ENCODE measurements around the gene DCAF12.

Gene DCAF12

DNA sequence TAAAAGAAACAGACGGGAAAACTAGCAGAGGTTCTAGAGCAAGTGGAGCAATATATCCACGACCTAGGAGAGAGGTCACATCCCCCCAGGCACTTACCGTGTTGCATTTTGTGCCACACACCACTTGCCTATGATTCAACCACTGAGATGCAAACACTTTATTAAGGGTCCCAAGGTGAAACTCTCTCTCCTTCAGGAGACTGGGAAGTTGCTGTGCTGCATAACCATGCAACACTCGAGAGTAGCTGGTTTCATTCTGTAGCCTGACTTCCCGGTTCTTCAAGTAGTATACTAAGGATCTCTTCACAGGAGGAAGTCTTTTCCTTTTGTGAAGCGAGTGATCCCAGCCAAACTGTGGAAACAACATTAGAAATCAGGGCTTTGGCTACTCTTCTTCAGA is 1.6 kb downstream of the DCAF12 start:
- DNase-seq: no peak

DNA sequence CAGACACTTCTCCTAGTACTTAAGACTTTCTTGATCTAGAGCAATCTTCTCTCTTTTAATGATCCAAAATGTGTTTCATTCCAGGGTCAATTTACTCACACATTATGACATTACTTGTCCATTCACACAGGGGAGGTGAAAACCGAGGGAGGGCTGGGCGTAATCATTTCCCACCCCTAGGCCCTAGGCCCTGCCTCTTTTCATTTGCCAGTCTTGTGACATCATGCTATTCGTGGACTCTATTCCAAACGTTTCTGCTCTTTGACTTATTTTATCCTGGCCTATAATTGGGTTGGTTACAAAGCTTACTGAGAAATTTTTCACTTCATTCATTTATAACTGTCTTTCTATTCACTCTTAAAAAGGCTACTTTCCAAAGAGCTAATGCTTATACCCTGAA is 2.4 kb downstream of the DCAF12 start:
- no peak for DNase-seq

DNA sequence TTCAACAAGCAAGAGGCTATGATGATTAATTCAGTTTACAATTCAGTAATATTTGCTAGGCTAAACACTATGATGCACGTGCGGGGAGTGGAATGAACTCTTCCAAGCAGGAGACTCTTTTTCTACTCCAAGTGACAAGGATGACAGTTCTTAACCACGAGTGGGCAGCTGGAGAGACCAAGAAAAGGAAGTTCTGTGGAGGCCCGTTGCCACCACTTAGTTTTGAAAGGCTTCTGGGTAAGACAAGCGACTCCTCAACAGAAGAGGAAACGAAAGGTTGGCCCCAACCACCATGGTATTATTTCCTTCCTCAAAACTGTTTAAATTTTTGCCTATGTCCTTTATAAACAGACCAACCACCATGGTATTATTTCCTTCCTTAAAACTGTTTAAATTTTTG is 2.8 kb downstream of the DCAF12 start:
- no peak for DNase-seq

DNA sequence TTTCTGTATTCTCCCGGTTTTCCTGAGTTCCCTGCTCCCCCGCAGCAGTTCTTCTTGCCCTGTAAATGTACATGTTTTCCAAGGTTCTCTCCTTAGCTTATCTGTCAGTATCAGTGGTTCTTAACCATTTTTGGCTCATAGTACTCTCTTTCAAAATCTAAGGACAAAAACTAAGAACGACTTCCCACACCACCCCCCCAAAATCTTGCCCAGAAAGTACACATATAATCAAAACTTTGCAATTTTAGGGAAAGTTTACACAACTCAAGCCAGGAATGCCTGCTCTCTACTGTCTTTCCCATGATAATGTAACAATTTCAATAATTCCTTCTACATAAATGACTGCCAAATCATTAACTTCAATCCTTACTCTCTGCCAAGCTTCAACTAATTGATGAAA is 4.5 kb downstream of the DCAF12 start:
- no peak for DNase-seq

DNA sequence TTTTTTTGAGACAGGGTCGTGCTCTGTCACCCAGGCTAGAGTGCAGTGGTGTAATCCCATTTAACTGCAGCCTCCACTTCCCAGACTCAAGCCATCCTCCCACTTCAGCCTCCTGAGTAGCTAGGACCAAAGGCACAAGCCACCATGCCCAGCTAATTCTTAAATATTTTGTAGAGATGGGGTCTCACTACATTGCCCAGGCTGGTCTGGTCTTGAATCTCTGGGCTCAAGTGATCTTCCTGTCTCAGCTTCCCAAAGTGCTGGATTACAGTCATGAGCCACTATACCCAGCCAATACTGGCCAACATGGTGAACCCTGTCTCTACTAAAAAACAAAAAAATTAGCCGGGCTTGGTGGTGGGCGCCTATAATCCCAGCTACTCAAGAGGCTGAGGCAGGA is 6.8 kb downstream of the DCAF12 start:
- no peak for DNase-seq

DNA sequence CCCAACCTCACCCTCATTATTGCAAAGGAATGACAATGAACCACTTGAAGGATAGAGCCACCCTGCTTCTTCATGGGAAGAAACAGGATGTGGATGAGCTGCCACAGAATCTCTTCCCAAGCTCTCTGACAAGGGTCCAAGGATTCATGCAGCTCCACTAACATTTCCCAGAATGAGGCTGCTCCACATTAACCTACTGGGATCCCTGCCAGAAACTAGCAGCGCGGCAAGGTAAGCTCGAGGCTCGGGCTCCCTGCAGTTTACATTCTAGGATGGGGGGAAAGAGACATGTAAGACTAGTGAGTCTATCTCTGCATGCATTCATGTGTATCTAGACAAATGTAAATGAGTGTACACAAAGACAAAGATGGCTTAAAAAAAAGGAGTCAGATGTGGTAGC is 12.1 kb downstream of the DCAF12 start:
- DNase-seq: no peak

DNA sequence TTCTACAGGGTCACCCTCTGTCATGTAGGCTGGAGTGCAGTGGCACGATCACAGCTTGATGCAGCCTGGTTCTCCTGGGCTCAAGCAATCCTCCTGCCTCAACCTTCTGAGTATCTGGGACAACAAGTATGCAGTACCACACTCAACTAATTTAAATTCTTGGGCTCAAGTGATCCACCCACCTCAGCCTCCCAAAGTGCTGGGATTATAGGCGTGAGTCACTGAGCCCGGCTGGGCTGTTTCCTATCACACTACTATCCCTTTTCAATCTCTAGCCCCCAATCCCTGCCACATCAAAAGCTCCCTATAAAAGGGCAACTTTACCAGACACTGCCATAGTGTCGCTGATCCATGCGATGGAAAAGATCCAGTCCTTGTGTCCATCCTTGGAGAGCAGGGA is 20.4 kb downstream of the DCAF12 start:
- no peak for DNase-seq

DNA sequence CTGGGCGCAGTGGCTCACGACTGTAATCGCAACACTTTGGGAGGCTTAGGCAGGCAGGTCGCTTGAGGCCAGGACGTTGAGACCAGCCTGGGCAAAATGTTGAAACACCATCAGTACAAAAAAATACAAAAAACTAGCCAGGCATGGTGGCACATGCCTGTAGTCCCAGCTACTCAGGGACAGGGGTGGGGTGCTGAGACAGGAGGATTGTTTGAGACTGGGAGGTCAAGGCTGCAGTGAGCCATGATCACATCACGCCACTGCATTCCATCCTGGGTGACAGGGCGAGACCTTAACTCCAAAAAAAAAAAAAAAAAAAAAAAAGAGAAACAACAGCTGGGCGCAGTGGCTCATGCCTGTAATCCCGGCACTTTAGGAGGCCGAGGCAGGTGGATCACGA is 23.7 kb downstream of the DCAF12 start:
- DNase-seq: no peak

DNA sequence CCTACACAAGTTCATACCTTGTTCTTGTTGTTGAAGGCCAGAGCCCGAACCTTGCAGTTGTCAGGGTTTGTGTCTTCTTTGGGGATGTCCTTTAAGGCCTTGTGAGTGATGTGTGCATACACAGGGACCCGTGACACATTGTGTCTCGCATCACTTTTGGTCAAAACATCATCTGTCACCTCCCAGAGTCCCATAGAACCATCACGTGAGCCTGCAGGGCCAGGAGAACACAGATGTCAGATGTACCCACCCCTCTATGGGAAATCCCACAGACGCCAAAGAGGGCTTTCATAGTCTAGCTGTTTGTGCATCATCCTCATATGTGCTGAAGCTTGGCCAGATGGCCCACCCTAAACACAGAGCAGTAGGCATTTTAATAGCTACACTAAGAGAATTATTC is 28.2 kb downstream of the DCAF12 start:
- no peak for DNase-seq

DNA sequence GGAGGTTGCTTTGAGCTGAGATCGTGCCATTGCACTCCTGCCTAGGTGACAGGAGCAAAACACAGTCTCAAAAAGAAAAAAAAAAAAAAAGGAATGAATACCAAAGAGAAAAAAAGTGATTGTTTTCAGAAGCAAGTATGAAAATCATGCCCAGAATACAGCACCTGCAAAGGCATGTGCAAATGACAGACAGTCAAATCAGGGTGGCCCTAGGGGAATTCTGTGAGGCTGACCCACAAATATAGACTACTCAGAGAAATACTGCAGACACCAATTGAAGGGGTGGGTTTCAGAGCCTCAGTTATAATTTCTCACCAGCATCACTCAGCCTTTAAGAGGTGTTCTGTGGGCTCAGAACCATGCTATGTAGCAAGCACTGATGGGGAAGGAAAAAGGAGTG is 28.6 kb downstream of the DCAF12 start:
- no peak for DNase-seq

DNA sequence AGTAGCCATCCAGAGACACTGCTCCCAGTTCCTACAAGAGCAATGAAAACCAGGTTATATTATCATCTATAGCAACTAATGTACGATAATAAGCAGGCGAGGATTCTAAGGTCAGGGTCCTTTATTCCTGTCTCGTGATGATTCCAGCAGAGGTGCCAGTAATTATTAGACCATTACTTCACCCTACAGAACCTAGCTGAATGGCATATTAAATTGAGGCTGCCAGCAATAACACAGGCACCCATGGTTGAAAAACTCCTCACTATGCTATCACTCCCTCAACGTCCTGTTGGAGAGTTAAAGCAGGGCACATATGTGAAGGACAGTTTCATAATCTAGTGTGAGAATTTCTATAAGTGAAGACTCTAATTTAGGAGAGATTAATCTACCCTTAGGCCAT is 29.7 kb downstream of the DCAF12 start:
- DNase-seq: no peak

DNA sequence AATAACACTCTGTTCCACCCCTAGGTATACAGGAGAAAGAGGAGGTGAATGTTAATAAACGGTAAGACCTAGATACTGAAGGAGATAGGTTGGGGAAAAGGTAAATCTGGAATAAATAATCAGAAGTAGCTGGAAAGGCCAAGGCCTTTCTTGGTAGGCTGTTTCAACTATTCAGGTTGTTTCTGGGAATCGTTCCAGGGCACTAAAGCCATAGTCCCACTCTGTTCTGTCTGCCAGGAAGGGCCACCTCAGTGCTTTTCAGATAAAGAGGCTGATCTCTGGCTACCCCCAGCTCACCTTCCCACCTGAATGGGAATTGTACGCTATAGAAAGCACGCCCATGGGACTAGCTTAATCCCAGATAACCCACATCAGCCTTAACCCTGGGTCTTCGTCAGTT is 32.9 kb downstream of the DCAF12 start:
- no peak for DNase-seq

DNA sequence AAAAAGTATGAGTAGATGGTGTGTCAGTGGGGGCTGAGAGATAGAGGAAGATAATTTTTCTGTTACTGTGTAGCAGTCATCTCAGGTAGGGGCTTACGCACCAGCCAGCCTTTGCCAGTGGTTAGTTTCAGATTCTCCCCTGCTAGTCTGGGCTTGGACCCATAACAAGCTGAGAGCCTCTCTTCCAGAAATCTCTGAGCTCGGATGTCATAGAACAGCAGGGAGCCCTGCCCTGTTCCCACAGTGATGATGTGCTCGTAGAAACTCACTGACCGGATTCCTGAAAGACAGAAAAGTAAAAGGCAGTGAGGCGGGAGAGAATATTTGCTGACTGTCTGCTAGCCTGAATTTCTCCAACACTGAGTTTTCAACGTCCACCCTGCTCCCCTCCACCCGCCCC is 37.2 kb downstream of the DCAF12 start:
- DNase-seq: no peak

DNA sequence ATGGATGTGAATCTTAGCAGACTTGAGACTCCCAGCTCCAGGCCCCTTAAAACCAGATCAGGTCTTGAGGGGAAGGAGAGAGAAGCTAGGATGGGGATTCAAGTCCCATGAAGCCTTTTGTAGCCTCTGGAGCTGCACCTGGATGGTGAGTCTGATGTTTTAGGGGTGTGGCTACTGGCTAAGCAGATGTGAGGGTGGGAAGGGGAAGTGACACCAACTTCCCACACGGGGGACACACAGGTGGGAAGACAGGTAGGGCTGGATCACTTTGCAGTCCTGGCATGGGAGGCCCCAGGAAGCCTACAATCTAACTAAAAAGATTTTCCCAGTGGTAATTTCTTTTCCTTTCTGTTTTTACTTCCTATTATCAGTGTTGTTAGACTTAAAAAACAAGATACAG is 39.1 kb downstream of the DCAF12 start:
- DNase-seq: no peak

DNA sequence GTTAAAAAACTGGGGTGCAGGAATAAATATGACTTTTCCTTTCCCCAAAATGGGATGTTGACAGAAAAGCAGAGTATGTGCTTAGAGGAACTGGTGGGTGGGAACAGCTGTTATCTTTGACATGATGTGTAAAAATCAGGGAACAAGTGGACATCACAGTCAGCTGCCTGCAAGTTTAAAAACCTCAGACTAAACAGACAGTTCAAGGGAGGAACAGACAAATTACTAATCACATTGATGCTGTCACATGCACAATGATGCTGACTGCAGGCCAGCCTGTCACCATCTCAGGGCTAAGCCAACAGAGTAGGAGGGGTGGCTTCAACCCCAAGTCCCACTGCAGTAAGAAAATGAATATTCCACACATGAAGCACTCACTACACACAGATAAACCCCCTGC is 39.6 kb downstream of the DCAF12 start:
- no peak for DNase-seq

DNA sequence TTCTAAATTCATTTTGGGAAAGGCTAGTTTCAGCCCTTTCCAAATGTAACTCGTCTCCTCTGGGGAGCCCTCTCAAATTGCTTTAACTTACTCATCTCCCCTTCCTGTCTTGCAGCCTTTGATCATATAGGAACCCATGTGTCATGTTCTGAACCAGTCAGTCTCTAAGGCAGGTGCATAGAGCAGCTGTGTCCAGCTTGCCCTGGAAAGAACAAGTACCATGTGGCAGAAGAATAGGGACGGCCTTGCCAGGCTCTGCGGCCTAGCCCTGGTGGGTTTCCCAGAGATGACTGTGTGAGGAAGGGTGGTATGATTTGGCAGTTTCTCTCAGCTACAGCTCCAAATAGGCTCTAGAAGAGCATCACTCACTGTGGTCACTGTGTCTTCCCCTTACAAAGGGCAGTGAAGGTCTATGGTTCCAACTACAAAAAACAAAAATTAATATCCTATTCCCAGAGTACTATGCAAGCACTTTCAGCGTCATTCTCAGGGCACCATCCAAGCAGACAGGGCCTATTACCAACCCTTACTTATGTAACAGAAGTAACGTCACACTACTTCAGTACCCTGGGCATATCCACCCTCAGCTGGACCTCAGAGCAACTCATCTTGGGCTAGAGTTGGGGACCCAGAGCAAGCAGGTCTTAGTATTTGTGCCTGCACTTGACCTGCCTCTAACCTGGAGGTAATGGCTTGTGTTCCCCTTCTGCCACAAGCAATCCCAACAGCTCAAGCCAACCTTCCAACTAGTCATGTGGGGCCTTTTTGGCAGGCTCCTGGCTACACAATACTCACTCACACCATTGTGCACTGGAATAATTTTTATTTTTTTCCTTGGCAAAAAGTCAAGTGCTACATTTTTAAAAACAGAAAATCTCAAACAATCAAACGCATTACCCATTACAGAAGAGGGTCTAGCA is 40.7 kb downstream of the DCAF12 start:
- DNase-seq: no peak

DNA sequence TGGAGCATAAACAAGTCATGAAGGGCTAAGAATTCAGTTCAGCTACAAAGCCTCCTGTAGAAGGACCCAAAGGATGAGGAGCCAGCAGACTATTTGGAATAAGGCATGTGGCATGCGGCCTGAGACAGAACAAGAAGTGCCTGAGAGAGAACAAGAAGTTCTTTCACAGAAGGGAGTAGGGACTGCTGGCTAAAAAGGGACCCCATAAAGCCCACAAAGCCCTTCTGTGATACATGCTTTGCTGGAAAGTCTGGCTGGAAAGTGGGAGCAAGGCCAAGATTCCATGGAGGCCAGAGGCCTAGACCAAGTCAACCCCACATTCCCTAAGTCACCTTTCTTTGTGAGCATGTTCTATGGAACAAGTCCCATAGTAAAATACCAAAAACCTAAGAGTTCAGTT is 41.9 kb downstream of the DCAF12 start:
- DNase-seq: no peak

DNA sequence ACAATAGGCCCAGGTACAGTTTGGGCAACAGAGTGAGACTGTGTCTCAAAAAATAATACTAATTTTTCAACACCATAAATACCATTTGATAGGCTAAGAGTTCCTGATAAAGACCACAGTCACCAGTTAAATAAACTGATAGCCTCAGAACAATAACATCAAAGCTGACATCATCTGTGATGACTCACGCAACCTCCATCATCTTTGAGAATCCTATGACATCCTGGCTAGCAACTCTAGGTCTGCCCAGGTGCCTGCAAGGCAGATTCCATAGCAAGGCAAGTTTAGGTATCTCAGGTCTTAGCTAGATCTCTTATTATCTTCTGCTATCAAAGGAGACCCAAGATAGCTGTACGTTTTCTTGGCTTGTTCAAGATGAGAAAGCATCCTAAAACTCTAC is 47.3 kb downstream of the DCAF12 start:
- DNase-seq: no peak

DNA sequence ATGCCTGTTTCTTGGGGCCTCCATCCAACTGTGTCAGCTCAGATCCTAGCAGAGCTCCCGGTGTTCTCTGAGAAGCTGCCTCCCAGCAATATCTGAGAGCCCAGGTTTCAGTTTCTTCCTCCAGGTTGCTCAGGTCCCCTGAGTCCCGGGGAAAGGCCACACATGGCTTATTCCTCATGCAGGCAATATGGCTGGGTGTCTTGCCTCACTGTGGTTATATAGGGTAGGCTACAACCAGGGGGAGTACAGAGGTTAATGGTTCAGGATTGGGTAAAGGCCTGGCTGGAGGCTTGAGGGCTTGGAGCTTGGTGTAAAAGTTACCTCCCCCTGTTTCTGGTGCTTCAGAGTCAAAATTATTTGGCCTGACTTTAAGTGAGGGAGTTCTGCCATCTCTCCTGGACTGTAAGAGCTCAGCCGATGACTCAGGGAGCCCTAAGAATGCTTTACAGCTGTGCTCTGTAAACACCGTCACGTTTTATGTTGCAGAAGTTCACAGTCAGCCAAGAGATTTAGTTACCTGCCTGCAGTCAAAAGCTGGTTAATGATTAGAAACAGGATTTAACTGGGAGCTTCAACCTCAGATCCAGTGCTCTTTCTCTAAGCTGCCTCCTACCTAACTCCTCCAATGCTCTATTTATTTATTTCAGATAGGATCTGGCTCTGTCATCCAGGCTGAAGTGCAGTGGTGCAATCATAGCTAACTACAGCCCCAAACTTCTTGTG is 53.5 kb downstream of the DCAF12 start:
- DNase-seq: no peak

DNA sequence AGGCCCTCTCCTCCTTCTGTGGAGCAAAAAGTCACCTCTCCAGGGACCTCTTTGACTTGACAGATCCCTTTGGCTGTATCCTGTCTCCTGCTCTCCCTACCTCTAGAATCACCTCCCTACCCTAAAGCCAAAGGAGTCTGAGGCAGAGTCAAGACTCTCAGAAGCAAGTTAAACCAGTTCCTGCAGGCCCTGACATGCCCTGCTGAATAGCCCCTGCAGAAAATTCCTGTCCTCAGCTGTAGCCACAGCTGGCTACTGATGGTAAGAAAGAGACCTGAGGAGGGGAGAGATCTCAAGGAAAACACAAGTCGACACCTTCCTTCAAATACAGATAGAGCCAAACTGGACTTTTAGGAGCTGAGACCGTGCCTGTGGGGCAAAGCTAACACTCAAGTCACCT is 54.1 kb downstream of the DCAF12 start:
- no peak for DNase-seq

DNA sequence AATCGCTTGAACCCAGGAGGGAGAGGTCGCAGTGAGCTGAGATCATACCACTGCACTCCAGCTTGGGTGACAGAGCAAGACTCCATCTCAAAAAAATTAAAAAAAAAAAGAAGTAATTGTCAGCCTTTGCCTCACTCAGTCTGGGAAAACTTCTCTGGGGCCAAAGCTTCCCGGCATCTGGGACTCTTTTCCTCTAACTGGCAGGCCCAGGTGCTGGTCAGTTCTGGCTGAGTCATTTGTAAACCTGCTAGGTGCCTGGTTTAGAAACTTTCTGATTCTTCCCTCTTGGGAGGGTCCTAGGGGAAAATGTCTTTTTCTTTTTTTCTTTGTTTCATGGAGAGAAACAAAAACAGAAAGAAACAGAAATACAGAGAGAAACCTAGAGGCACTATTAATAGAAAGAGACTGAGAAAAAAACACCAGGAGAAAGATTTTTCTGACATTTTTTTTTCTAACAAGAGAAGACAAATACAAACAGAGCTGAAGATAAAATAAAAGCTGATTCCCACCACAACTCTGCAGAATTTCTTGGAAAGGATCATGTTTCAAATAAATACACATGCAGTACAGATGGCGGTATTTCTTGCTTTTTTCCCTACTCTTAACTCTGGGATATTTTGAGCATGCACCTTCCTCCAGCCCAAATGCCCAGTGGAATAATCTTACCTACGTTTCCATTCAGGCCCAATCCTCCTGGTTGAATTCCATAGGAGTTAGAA is 55.7 kb downstream of the DCAF12 start:
- no peak for DNase-seq

DNA sequence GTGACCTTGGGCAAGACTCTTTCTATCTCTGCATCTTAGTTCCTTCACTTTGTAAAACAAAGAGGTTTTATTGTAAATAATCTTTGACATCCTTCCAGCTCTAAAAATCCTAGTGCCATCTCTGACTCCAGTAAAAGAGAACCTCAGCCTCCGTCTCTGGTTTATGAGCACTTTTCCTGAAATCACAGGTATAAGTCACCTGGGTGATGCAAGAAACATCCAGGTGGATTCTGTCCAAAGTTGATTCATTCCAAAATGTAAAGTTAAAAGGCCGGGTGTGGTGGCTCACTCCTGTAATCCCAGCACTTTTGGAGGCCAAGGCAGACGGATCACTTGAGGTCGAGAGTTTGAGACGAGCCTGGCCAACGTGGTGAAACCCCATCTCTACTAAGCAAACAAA is 56.7 kb downstream of the DCAF12 start:
- DNase-seq: no peak

DNA sequence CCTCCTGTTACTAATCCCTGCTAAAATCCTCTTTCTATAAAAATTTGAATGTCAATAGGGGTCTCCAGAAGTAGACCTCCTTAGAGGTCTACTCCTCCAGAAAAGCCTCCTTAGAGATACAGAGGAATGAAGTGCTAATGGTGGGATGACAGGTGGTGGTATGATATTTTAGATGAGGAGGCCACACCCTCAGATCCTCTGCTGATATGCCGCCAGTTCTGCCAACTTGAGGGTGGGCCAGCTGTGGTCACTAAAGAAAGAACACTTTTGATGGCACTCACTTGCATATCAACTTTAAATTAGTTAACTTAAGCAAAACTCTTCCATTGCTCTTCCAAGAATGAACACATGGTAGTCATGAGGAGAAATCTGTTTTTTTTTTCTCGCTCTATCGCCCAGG is 61.0 kb downstream of the DCAF12 start:
- DNase-seq: no peak

DNA sequence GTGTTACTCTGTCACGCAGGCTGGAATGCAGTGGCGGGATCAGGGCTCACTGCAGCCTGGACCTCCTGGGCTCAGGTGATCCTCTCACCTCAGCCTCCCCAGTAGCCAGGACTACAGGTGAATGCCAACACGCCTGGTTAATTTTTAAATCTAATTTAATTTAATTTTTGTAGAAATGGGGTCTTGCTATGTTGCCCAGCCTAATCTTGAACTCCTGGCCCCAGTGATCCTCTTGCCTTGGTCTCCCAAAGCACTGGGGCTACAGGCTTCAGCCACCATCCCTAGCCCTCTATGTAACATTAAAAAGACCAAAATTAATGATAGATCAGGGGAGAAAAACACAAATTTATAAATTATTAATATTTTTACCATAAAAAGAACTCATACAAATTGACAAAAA is 66.5 kb downstream of the DCAF12 start:
- DNase-seq: no peak

Measured in NCI-H524 treated with DMSO at 0.1 percent for 48 hours (cell line).